ENCODE data around the gene ZDHHC20. TPM values are rescaled to one million over a fixed set of nuclear protein-coding genes. Genes with fewer than 3 reads are reported as not detected.
"Not testable (repeated sequence)": the region's sequence is repeated elsewhere in the genome, so short reads cannot be mapped to it uniquely, and the experiment has no call there.

ZDHHC20 gene
- total RNA-seq, 1 donor from 2014 or later, result 49.2 TPM

DNA sequence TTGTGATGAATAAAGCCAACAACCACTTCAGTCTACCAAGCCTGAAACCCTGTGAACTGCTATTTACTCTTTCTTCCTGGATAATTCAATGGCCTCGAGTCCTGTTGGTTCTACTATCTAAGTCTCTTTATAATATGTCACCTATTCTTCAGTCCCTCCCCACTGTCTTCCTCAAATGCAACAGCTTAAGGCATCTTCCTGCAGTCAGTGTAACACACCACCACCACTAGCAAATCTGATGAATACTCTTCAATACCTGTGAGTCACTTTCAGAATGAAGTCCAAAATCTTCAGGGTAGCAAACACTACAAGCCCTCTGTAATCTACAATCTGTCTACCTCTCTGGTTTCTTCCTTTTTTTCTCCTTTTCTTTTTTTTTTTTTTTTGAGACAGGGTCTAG lies 32.9 kb downstream of the ZDHHC20 start:
- no peak for DNase-seq (ENCODE audit: low read depth)
- no peak overlapping the region for H3K4me3 ChIP-seq (ENCODE audit: low read depth, low read length)
- TF ChIP-seq, protein P1, sequence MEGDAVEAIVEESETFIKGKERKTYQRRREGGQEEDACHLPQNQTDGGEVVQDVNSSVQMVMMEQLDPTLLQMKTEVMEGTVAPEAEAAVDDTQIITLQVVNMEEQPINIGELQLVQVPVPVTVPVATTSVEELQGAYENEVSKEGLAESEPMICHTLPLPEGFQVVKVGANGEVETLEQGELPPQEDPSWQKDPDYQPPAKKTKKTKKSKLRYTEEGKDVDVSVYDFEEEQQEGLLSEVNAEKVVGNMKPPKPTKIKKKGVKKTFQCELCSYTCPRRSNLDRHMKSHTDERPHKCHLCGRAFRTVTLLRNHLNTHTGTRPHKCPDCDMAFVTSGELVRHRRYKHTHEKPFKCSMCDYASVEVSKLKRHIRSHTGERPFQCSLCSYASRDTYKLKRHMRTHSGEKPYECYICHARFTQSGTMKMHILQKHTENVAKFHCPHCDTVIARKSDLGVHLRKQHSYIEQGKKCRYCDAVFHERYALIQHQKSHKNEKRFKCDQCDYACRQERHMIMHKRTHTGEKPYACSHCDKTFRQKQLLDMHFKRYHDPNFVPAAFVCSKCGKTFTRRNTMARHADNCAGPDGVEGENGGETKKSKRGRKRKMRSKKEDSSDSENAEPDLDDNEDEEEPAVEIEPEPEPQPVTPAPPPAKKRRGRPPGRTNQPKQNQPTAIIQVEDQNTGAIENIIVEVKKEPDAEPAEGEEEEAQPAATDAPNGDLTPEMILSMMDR (conservative IDR thresholded peaks at IDR 0.05; ENCODE audit: low read depth, low read length), result no peak

DNA sequence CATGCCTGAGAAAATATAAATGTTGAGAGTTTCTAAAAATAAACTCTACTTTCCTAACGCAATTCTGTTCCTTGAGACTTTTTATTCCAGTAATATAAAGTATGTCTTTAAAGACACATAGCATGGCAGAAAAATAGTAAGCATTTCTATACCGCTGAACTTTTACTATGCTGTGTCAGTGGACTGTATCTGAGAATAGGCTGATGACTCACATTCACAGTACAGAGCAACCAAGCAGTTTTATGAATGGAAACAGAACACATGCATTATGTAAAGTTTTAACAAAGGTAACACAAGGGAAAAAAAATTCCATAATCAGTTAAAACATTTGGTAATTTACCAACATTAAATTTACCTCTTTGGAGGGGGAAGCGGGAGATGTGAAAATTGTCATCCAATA lies 38.4 kb downstream of the ZDHHC20 start:
- no peak overlapping the region for H3K4me3 ChIP-seq (ENCODE audit: low read depth, low read length)
- TF ChIP-seq, protein P1 (conservative IDR thresholded peaks at IDR 0.05; ENCODE audit: low read depth, low read length), result no peak
- DNase-seq (ENCODE audit: low read depth), result peak; percentile 25

DNA sequence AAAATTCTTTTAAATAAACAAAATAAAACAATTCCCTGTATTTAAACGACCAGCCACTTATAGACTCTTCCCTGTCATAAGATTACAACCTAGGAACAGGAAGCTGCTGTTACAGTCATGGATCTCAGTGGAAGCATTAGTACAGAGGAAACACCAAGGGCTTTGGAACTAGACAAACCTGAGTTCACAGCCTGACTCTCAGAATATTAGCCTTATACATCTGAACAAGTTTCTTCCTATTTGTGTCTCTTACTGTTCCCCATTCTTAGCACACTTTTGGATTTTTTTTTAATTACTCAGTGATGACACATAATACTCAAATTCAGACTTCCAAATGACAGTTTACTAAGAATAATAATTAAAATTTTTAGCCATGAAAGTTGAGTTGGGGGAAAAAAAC lies 46.1 kb downstream of the ZDHHC20 start:
- TF ChIP-seq, protein P1 (conservative IDR thresholded peaks at IDR 0.05; ENCODE audit: low read depth, low read length), result no peak
- no peak overlapping the region for H3K4me3 ChIP-seq (ENCODE audit: low read depth, low read length)
- DNase-seq (ENCODE audit: low read depth), result no peak

DNA sequence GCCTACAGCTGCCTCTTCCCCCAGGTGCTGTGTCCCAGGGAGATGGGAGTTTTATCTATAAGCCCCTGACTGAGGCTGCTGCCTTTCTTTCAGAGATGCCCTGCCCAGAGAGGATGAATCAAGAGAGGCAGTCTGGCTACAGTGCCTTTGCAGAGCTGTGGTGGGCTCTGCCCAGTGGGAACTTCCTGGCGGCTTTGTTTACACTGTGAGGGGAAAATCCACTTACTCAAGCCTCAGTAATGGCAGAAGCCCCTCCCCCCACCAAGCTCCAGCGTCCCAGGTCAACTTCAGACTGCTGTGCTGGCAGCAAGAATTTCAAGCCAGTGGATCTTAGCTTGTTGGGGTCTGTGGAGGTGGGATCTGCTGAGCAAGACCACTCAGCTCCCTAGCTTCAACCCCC lies 48.6 kb downstream of the ZDHHC20 start:
- not testable (repeated sequence) for H3K4me3 ChIP-seq (ENCODE audit: low read depth, low read length); DNase-seq (ENCODE audit: low read depth)

DNA sequence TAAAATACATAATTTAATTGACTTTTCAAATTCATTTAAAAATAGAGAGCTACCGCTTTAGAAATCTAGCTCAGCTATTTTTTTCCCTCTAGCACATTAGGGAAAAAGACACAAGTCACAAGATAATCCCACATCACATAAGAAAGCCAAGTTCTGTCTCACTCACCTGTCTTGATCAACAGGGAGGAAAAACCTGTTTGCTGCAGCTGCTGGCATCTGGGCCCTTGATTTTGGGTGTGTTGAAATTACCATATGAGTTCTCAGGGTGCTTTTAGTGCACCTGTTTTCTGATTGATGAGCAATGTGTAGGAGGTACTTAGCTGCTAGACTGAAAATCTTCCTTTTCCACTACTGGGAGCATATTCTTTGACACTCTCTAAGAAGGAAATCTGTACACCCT lies 53.8 kb downstream of the ZDHHC20 start:
- DNase-seq (ENCODE audit: low read depth), result no peak

DNA sequence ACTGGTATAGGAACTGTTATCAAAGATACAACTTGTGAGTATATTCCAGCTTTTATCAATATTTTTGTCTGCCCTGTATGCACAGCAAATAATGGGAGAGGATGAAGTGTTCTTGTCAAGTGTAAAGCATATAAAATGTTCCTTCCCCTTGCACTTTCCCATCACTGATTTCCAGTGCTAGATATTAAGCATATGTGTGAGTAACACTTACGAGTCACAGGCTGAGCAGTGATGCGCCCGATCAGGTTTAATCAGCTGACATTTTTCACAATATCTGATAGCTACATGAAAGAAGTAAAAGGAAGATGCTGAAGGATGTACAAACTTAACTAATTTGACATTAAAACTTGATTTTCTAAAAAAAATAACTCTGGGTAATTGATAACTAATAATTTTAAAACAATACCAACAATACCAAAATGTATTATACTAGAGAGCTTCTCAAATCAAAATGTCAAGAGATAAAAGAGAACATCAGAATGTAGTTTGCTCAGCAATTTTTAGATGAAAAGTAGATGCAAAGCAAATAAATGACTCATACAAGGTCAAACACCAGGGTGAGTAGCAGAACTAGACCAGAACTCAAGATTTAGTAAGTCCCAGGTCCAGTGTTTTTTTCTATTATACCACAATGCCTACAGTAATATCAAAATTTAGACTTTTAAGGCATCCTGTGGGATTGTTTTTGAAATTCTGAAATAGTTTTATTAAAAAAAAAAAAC lies 56.4 kb downstream of the ZDHHC20 start:
- peak; percentile 45 for DNase-seq (ENCODE audit: low read depth)
- TF ChIP-seq, protein P1 (conservative IDR thresholded peaks at IDR 0.05; ENCODE audit: low read depth, low read length), result no peak
- no peak overlapping the region for H3K4me3 ChIP-seq (ENCODE audit: low read depth, low read length)

More for the DNA sequence above, 53.8 kb downstream of the ZDHHC20 start:
- TF ChIP-seq, protein P1 (conservative IDR thresholded peaks at IDR 0.05; ENCODE audit: low read depth, low read length), result no peak
- H3K4me3 ChIP-seq (ENCODE audit: low read depth, low read length), result no peak overlapping the region

DNA sequence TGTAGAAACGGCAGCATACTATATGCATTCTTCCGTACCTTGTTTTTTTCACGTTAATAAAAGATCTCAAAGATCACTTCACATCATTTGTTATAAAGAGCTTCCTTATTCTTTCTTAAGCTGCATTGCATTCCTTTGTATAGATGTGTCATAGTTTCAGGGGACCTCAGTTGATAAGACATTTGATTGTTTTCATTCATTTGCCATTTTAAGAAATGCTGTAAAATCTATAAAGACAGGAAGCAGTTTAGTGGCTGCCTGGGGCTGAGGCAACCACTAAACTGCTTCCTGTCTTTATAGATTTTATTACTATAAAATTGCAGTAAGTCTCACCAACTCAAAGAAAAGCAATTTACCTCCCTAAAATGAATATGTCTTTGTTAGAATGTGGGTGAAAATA lies 59.4 kb downstream of the ZDHHC20 start:
- H3K4me3 ChIP-seq (ENCODE audit: low read depth, low read length), result no peak overlapping the region
- TF ChIP-seq, protein P1 (conservative IDR thresholded peaks at IDR 0.05; ENCODE audit: low read depth, low read length), result no peak
- DNase-seq (ENCODE audit: low read depth), result no peak
